NCI-H460 (cell line): ENCODE data around the gene TAF11L3. TPM values are rescaled to one million over a fixed set of nuclear protein-coding genes. Genes with fewer than 3 reads are reported as not detected.

ENCODE experiments used
- small RNA-seq, 2 experiments: library from RNA; depleted of rRNA; stranded (forward); fragments of <200 nt; gene quantifications; one replicate each; pipeline ENCODE3, GENCODE V24; 2014
- total RNA-seq: library from RNA; depleted of rRNA; stranded (reverse); fragments of >200 nt; shearing (Covaris generic); gene quantifications from 2 replicates; pipeline ENCODE4 v1.2.3, GENCODE V29; 2014; rRNA removed

Gene TAF11L3
- total RNA-seq, 1 experiment from 2014 or later: not detected

Small RNA genes within 50 kb of the gene (small RNA-seq; reads per million reads assigned to genes)
- gene AC106774.3: 0 reads per million in 2 experiments

Other genes starting within 250 kb of the TAF11L3 start
- gene TAF11L2, start 20.1 kb upstream of the TAF11L3 start, total RNA-seq: not detected in 2 replicates
- gene TAF11L4, start 3.4 kb downstream of the TAF11L3 start, total RNA-seq: not detected in 2 replicates
- not detected in 2 replicates for gene TAF11L5, start 6.9 kb downstream of the TAF11L3 start, total RNA-seq
- gene TAF11L6, start 10.3 kb downstream of the TAF11L3 start, total RNA-seq: not detected in 2 replicates
- not detected in 2 replicates for gene TAF11L7, start 67.4 kb downstream of the TAF11L3 start, total RNA-seq
- gene TAF11L8, start 72.6 kb downstream of the TAF11L3 start, total RNA-seq: not detected in 2 replicates
- not detected in 2 replicates for gene TAF11L9, start 76.0 kb downstream of the TAF11L3 start, total RNA-seq
- not detected in 2 replicates for gene TAF11L10, start 79.5 kb downstream of the TAF11L3 start, total RNA-seq
- gene TAF11L11, start 85.8 kb downstream of the TAF11L3 start, total RNA-seq: 0.25 TPM in 1 of 2 replicates, not detected in the other
- not detected in 2 replicates for gene TAF11L12, start 92.0 kb downstream of the TAF11L3 start, total RNA-seq
- gene TAF11L13, start 113.7 kb downstream of the TAF11L3 start, total RNA-seq: not detected in 2 replicates
- not detected in 2 replicates for gene TAF11L14, start 116.1 kb downstream of the TAF11L3 start, total RNA-seq